ENCODE results near the gene STAC.

- TF ChIP-seq TAF1 (IDR thresholded peaks at IDR 0.05; ENCODE audit: borderline replicate concordance, insufficient read depth, low read length) = no peak
- no peak for TF ChIP-seq REST (IDR thresholded peaks at IDR 0.05; ENCODE audit: insufficient read depth in 1 of 2, low read depth in 2 of 2, low read length in 2 of 2)
- TF ChIP-seq SIN3A (IDR thresholded peaks at IDR 0.05; ENCODE audit: borderline replicate concordance, insufficient read depth, low read length) = no peak
- TF ChIP-seq POLR2AphosphoS5 (IDR thresholded peaks at IDR 0.05; ENCODE audit: low read depth, low read length) = no peak
- TF ChIP-seq FOXP2 (optimal IDR thresholded peaks at IDR 0.05; ENCODE audit: borderline replicate concordance, extremely low read depth, extremely low read length, insufficient read depth) = no peak
Observed at GRCh38 chr3:36480911-36481648, 100.8 kb downstream of the STAC start.
